Left ventricle myocardium superior (tissue), 1 donor: ENCODE data around the gene SCIN. TPM values are rescaled to one million over a fixed set of nuclear protein-coding genes. Genes with fewer than 3 reads are reported as not detected.
"Not testable (repeated sequence)": the region's sequence is repeated elsewhere in the genome, so short reads cannot be mapped to it uniquely, and the experiment has no call there.

Source experiments
- ATAC-seq: fragments of 200-7000 bp; cut with Tn5 transposase; one replicate; pipeline ENCODE4 v1.9.1; 2020; ENCODE audit warnings: mild to moderate bottlenecking, moderate library complexity
- DNase-seq: peaks from one replicate; pipeline ENCODE4 v3.0.0-alpha.2; 2020
- intact Hi-C: fragments of 100-400 bp; cut with micrococcal nuclease; formaldehyde crosslinking; loops from one replicate; pipeline ENCODE4 v1.11.0; 2022
- total RNA-seq: library from RNA; stranded (reverse); fragmentation: NEBNext Ultra II Directional; extraction: Animal tissue kit (Norgen Biotek cat#: 25700); gene quantifications from one replicate; pipeline ENCODE4 v1.2.1, GENCODE V29; 2021
- donor health status: DM: no; HTN: yes; CAD: no; lungs with severe emphysema.

The SCIN gene
- total RNA-seq, 1 donor from 2014 or later = 0.20 TPM

- no peak for DNase-seq
- intact Hi-C loops = no loop called here
- ATAC-seq = no peak
These were observed 100.4 kb downstream of the SCIN start for GRCh38 chr7:12670743-12671520.

- DNase-seq, ATAC-seq, intact Hi-C loops: not testable (repeated sequence)
These were observed 102.9 kb downstream of the SCIN start for GRCh38 chr7:12673436-12673835.

- DNase-seq (no peak), ATAC-seq (no peak)
- intact Hi-C loops = no loop called here
These were observed 103.5 kb downstream of the SCIN start for GRCh38 chr7:12674053-12674452.

DNA sequence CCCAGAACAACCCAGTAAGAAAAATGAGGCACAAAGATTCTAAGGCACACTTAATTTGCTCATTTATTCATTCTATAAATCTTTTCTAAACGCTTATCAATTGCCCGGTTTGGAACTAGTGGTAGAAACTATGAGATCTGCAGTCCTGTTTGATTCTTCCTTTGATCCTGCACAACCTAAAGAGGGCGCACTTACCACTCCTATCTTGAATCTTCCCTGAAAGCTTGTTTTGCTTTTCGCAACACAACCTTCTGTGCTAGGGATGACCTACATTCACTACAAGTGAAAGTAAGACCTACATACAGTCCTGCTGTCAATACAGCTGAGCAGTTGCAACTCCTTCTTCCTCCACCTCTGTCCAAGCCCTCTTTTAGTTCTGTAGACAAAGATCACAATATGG is 104.3 kb downstream of the SCIN start:
- ATAC-seq (peak; percentile 38), DNase-seq (no peak)
- intact Hi-C loops = loop anchor here (5.0 kb wide), 1 partner anchor 357 kb away; no protein-coding TSS in a partner anchor

GRCh38 chr7:12683678-12684585 is 113.4 kb downstream of the SCIN start:
- ATAC-seq (no peak), DNase-seq (no peak)
- intact Hi-C loops = loop anchor here (5.0 kb wide), 2 partner anchors 498 to 578 kb away; no protein-coding TSS in a partner anchor

DNA sequence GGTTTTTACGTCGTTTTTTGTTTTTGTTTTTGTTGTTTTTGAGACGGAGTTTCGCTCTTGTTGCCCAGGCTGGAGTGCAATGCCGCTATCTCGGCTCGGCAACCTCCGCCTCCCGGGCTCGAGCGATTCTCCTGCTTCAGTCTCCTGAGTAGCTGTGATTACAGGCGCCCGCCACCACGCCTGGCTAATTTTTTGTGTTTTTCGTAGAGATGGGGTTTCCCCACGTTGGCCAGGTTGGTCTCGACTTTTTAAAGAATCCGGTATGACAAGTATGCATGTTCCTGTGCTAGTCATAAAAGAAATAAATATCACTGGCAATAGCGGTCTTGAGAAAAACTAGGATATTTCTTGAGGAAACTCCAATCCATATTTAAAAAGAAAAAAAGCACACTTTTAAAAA is 114.2 kb downstream of the SCIN start:
- ATAC-seq (no peak), DNase-seq (no peak)
- intact Hi-C loops = loop anchor here (5.0 kb wide), 2 partner anchors 498 to 578 kb away; no protein-coding TSS in a partner anchor

DNA sequence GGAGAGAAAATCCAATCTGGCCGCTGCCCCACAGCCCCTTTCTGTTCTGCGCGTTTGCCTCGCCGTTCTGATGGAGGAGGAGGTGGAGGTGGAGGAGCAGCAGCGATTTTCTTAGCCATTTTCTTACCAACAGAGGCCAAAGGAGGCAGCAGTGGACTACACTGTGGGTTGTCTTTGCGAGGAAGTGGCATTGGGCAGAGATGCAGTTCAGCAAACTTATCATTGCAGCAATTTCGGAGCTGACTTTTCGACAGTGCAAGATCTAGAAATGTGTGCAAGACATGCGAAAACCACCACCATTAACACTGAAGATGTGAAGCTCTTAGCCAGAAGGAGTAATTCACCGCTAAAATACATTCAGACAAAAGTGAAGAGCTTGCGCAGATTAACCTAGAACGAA is 115.0 kb downstream of the SCIN start:
- DNase-seq (no peak), ATAC-seq (no peak)
- intact Hi-C loops = no loop called here

DNA sequence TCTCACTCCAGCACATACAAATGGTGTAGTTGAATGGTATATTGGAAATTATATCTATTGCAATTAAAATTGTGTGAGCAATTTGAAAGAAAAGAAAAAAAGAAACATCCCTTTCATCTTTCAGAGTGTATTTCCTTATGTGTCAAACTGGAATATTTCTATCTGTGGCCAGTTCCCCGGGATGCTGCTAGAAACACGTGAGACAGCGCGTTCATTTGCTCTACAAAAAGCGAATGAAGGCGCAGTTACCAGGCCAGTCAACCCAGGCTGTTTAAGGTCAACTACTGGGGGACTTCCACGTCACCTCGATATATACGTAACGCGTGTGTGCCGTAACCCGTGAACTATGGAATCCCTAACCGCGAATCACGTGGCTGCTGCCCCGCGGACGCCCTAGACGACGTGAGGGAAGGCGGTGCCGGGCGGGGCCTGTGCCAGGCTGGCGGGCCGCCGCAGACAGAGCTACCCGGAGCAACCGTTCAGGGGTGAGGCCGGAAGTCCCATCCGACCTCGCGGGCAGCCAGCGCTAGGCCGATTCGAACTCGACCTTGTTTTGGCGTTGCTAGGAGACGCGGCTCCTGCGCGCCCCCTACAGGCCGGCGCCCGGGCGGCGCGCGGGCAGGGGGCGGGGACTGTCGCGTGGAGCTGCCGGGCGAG is 115.8 kb downstream of the SCIN start:
- peak; percentile 95 for DNase-seq
- peak; percentile 88 for ATAC-seq
- intact Hi-C loops = no loop called here

DNA sequence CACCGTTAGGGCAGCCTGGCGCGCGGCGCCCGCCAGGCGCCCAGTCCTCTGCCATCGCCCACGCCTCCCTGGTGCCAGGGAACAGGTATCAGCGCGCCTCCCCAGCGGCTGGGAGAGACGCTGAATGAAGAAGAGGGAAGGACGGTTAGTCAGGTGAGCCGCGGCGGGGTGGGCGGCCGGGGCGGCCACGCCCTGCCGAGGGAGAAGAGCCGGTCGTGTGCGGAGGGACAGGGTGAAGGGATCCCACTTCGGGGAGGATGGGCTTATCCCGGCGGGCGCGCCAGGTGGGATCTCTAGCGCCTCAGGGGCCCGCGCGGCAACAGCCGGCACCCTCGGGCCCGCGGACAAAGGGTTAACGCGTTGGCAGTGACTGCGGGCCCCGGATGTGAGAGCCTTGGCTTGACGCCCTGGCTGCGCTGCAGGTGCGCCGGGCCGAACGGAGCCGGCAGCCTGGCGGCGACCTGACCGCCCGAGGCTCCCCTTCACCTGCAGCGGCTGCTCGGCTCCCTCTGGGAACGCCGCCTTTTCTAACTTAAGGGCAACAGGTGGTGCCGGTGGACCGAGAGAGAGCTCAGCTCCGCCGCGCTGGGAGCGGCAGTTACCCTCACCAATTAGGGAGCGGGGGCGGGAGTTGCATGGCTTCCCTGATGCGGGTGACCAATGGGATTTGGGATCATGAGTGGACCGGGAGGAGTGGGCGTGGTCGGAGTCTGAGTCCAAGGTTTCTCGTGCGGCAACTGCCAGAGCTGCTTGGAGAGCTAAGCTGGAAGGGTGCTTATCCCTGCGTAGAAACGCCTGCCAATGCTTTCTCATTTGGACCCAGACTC is 116.6 kb downstream of the SCIN start, which contains the start of gene ARL4A:
TSS of gene ARL4A (plus strand) at position 743 of the 827 bp plus-strand sequence. CDS start 622 bp downstream, outside the sequence.
- DNase-seq (peak; percentile 99), ATAC-seq (peak; percentile 97)
- intact Hi-C loops = no loop called here

GRCh38 chr7:12687718-12688171 is 117.2 kb downstream of the SCIN start:
- ATAC-seq (no peak), DNase-seq (no peak)
- intact Hi-C loops = no loop called here

DNA sequence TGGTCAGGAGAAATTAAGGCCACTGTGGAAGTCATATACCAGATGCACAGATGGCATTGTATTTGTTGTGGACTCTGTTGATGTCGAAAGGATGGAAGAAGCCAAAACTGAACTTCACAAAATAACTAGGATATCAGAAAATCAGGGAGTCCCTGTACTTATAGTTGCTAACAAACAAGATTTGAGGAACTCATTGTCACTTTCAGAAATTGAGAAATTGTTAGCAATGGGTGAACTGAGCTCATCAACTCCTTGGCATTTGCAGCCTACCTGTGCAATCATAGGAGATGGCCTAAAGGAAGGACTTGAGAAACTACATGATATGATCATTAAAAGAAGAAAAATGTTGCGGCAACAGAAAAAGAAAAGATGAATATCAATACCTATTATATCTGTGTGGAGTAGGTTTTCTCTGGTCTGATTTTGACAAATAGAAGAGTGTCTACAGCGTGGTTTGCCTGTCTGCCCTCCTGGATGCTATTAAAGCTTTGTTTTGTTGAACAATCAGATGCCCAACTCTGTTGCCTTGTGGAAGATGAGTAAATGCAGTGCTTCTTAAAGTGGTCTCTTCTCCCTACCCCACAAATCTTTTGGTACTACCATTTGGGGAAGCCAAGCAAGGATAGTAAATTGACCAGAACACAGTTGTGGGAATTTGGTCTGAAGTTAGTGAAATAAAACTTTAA is 118.1 kb downstream of the SCIN start:
- DNase-seq, intact Hi-C loops, ATAC-seq: not testable (repeated sequence)

- ATAC-seq (no peak), DNase-seq (no peak)
- intact Hi-C loops = no loop called here
These were observed 118.9 kb downstream of the SCIN start for GRCh38 chr7:12689451-12689850.

DNA sequence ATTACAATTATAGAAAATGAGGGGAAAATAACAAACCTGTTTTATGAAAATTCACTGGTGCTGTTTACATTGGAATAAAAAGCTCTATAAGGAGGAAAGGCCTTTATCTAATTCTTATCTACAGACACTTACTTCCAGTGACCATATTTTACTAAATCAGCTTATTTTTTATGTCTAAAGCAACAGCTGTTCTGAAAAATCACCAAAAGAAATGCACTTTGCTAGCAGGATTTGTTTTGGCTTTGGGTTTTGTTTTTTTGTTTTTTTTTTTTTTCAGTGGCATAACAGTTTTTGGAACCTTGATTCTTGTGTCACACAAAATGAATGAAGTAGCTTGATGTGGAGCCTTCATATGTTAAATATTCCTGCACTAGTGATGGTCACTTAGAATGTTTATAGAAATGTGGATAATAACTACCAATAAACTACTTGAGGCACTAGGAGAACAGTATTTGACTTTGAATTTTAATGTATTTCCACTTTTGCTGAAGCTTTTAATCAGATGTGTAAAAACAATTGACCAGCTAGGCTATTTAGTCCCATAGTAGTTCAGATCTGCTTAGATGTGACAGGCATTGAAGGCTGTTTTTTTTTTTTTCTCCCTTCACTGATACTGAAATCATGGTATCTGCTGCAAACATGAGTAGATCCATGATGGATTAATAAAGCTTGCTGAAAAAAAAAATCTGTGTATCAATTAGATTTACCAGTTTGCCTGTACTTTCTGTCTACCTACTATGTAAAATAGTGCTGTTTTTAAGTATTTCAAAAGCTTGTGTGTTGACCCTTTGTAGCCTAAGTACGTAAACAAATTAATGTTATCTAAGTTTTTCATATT is 119.7 kb downstream of the SCIN start:
- no peak for ATAC-seq
- intact Hi-C loops = no loop called here

DNA sequence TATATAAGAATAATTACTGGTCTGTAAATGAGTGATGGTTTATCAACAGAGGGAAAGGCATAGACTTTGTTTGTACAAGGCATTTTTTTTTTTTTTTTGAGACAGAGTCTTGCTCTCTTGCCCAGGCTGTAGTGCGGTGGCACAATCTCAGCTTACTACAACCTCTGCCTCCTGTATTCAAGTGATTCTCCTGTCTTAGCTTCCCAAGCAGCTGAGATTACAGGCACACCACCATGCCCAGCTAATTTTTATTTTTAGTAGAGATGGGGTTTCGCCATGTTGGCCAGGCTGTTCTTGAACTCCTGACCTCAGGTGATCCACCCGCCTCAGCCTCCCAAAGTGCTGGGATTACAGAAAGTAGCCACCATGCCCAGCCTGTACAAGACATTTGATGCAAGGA is 120.9 kb downstream of the SCIN start:
- ATAC-seq, intact Hi-C loops, DNase-seq: not testable (repeated sequence)

More for the DNA sequence above, 119.7 kb downstream of the SCIN start:
- no peak for DNase-seq

DNA sequence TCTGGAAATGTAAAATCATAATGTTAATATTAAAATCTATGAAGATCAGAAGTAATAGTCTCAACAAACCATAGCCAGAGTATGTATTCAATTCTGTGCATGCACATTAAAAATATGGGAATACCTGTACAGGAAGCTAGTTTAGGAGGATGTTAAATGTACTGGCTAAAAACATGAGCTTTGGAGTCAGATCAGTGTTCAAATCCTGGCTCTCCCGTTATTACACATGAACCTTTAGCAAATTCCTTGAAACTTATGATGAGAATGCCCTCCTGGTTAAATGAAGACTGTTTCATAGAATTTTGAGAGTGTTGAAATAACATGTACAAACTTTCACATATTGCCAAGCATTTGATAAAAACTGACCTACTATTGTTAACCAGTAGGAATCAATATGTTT is 121.5 kb downstream of the SCIN start:
- no peak for DNase-seq
- ATAC-seq = no peak
- intact Hi-C loops = no loop called here

- no peak for DNase-seq
These were observed 122.1 kb downstream of the SCIN start for GRCh38 chr7:12692479-12693259.

More at GRCh38 chr7:12692479-12693259, 122.1 kb downstream of the SCIN start:
- ATAC-seq = no peak
- intact Hi-C loops = no loop called here
